ENCODE data around the gene RGS6. TPM values are rescaled to one million over a fixed set of nuclear protein-coding genes. Genes with fewer than 3 reads are reported as not detected.

Gene RGS6
- total RNA-seq, 1 donor from 2014 or later = 5.1 TPM

DNA sequence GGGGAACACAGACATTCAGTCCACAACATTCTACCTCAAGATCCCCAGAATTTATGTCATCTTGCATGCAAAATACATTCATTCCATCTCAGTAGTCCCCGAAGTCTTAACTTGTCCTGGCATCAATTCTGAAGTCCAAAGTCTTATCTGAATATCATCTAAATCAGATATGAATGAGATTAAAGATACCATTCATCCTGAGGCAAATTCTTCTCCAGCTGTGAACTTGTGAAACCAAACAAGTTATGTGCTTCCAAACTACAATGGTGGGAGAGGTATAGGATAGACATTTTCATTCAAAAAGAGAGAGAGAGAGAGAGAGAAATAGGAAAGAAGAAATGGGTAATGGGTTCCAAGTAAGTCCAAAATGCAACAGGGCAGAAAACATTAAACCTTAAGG lies 571.0 kb downstream of the RGS6 start:
- TF ChIP-seq, protein P1, sequence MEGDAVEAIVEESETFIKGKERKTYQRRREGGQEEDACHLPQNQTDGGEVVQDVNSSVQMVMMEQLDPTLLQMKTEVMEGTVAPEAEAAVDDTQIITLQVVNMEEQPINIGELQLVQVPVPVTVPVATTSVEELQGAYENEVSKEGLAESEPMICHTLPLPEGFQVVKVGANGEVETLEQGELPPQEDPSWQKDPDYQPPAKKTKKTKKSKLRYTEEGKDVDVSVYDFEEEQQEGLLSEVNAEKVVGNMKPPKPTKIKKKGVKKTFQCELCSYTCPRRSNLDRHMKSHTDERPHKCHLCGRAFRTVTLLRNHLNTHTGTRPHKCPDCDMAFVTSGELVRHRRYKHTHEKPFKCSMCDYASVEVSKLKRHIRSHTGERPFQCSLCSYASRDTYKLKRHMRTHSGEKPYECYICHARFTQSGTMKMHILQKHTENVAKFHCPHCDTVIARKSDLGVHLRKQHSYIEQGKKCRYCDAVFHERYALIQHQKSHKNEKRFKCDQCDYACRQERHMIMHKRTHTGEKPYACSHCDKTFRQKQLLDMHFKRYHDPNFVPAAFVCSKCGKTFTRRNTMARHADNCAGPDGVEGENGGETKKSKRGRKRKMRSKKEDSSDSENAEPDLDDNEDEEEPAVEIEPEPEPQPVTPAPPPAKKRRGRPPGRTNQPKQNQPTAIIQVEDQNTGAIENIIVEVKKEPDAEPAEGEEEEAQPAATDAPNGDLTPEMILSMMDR (IDR thresholded peaks at IDR 0.05; ENCODE audit: unreplicated experiment) = no peak
- Mint-ChIP-seq H3K4me3 (ENCODE audit: low read depth) (no peak overlapping the region), H3K4me1 (ENCODE audit: low read depth) (no peaks in the 10 kb centered on the region), H3K27me3 (peaks cover 5% of the 10 kb centered on the region), H3K27ac (no peak overlapping the region), H3K9me3 (ENCODE audit: low read depth) (peaks cover 3% of the 10 kb centered on the region), H3K36me3 (ENCODE audit: insufficient read depth) (no peaks in the 10 kb centered on the region)
- DNase-seq (ENCODE audit: low spot score, unreplicated experiment) = no peak

DNA sequence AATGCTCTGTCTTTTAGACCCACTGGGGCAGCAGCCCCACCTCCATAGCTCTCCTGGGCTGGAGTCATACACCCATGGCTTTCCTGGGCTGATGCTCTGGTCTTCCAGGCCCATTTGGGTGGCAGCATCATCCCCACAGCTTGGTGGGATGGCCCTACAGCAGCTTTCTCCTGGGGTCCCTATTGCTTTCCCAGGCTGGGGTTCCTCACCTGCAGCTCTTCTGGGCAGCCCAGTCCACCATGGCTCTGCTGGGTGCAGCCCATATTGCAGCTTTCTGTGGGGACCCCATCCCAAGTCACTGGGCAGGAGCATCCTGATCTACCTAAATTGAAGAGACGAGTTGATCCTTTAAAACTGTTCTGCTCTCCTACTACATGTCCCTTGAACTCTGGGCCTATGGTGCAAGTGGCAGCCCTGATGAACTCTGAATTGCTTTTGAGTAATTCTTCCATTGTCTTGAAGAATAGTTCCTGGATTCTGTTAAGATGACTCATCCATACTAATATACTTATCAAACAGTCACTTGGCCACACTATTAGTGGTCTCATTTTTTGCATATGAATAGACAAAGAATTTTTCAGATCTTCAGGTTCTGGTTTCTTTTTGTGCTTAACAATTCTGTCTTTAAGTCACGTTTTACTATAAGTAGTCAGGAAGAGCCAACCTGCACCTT lies 571.6 kb downstream of the RGS6 start:
- H3K27me3 Mint-ChIP-seq = peaks cover 5% of the 10 kb centered on the region
- H3K9me3 Mint-ChIP-seq (ENCODE audit: low read depth) = peaks cover 3% of the 10 kb centered on the region
- no peak overlapping the region for H3K4me3 Mint-ChIP-seq (ENCODE audit: low read depth)
- TF ChIP-seq, protein P1 (IDR thresholded peaks at IDR 0.05; ENCODE audit: unreplicated experiment) = no peak
- no peak overlapping the region for H3K27ac Mint-ChIP-seq
- H3K36me3 Mint-ChIP-seq (ENCODE audit: insufficient read depth) = no peaks in the 10 kb centered on the region
- no peak for DNase-seq (ENCODE audit: low spot score, unreplicated experiment)
- H3K4me1 Mint-ChIP-seq (ENCODE audit: low read depth) = no peaks in the 10 kb centered on the region

DNA sequence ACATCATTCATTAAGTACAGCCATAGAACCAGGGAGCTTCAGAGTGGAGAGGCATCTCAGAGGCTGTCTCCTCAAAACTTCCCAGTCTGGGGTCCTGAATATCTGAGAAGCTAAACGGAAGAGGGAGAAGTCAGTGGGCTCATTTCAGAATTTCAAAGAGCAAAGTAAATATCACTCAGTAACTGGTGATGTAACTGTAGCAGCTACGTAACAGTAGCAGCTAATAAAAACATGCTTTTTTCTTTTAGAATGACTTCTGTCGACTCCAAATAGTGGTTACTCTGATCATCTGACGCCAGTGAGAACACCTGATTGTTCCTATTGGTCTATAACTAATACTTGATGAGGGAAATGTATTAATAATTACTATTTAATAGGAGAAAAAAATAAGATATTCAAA lies 578.3 kb downstream of the RGS6 start:
- H3K4me1 Mint-ChIP-seq (ENCODE audit: low read depth) = no peaks in the 10 kb centered on the region
- H3K9me3 Mint-ChIP-seq (ENCODE audit: low read depth) = no peaks in the 10 kb centered on the region
- no peak overlapping the region for H3K4me3 Mint-ChIP-seq (ENCODE audit: low read depth)
- TF ChIP-seq, protein P1 (IDR thresholded peaks at IDR 0.05; ENCODE audit: unreplicated experiment) = no peak
- no peak for DNase-seq (ENCODE audit: low spot score, unreplicated experiment)
- no peaks in the 10 kb centered on the region for H3K36me3 Mint-ChIP-seq (ENCODE audit: insufficient read depth)
- peaks cover 4% of the 10 kb centered on the region for H3K27me3 Mint-ChIP-seq
- H3K27ac Mint-ChIP-seq = no peak overlapping the region

DNA sequence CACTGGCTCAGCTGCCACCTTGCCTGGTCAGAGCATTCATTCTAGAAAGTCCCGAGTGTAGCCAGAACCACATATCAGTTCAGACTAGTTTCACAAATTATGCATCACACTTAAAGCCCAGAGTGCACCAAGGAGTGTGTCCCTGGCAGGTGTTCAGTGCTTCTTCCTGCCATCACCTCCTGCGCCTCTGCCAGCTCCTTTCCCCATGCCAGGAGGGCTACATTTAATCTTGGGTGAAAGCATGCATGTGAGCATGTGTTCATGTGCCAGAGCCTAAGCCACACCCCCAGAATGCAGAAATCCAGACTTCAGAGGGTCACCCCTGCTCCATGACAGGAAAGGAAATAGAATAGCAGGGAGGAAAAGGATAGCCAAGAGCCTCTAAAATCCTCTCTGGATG lies 580.1 kb downstream of the RGS6 start:
- no peak overlapping the region for H3K4me3 Mint-ChIP-seq (ENCODE audit: low read depth)
- H3K27me3 Mint-ChIP-seq = peaks cover 4% of the 10 kb centered on the region
- H3K27ac Mint-ChIP-seq = no peak overlapping the region
- TF ChIP-seq, protein P1 (IDR thresholded peaks at IDR 0.05; ENCODE audit: unreplicated experiment) = no peak
- H3K4me1 Mint-ChIP-seq (ENCODE audit: low read depth) = no peaks in the 10 kb centered on the region
- DNase-seq (ENCODE audit: low spot score, unreplicated experiment) = no peak
- H3K36me3 Mint-ChIP-seq (ENCODE audit: insufficient read depth) = no peaks in the 10 kb centered on the region
- H3K9me3 Mint-ChIP-seq (ENCODE audit: low read depth) = no peaks in the 10 kb centered on the region

DNA sequence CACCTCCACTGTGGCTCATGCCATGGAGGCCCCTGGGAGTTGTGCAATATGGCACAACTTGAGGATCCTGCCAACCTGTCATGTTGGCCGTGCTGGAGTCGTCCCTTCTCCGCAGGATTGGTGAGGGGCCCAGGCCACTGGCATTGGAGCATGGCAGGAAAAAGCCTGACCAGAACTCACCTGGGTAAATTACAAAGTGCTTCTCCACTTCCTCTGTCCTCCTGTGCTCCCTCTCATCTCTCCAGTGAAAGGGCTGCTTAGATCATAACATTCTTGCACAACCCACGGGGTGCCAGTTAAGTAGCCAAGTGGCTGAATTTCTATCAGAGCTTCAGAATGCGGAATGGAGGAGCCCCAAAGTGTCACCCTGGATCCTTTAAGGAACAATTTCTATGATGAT lies 580.7 kb downstream of the RGS6 start:
- H3K27ac Mint-ChIP-seq = no peak overlapping the region
- no peak for DNase-seq (ENCODE audit: low spot score, unreplicated experiment)
- H3K4me3 Mint-ChIP-seq (ENCODE audit: low read depth) = no peak overlapping the region
- H3K36me3 Mint-ChIP-seq (ENCODE audit: insufficient read depth) = no peaks in the 10 kb centered on the region
- H3K9me3 Mint-ChIP-seq (ENCODE audit: low read depth) = no peaks in the 10 kb centered on the region
- peaks cover 4% of the 10 kb centered on the region for H3K27me3 Mint-ChIP-seq
- TF ChIP-seq, protein P1 (IDR thresholded peaks at IDR 0.05; ENCODE audit: unreplicated experiment) = no peak
- H3K4me1 Mint-ChIP-seq (ENCODE audit: low read depth) = no peaks in the 10 kb centered on the region

All from progenitor cell of endocrine pancreas (in vitro differentiated cells).